HCT116 (cell line): Measurements from ENCODE around the gene BTBD9. TPM values are rescaled to one million over a fixed set of nuclear protein-coding genes. Genes with fewer than 3 reads are reported as not detected.

Experiments used
- ATAC-seq: fragments of 200-7000 bp; cut with Tn5 transposase; 2 replicates; pipeline ENCODE4 v1.9.1; 2020; ENCODE audit warnings: mild to moderate bottlenecking, moderate library complexity
- BruUV-seq: library from RNA; stranded (reverse); fragments of 400-500 nt; replicated peaks from 2 replicates; lab custom pipeline; 2021; lab: Mats Ljungman, UMichigan
- CTCF ChIA-PET: fragments of 300-600 bp; sonication (Branson Sonifier 250); formaldehyde crosslinking; loops from one replicate; lab custom pipeline; 2021; ENCODE audit warnings: antibody characterized with exemption; lab: Charles Lee
- POLR2A ChIA-PET: fragments of 300-600, 350-600 bp; sonication (Branson Sonifier 250); formaldehyde crosslinking; loops from one replicate; lab custom pipeline; 2021; ENCODE audit warnings: antibody characterized with exemption; lab: Charles Lee
- RAD21 ChIA-PET, 2 experiments: fragments of 300-600 bp; sonication (Branson Sonifier 250); formaldehyde crosslinking; loops; one replicate each; lab custom pipeline; 2023; ENCODE audit warnings: low total read pairs in 2 of 2; ENCODE audit not compliant: uncharacterized antibody in 2 of 2, unreplicated experiment in 2 of 2, low non-redundant PET in 1 of 2; lab: Charles Lee
- DNase-seq: peaks from one replicate; pipeline ENCODE4 v3.0.0-alpha.2; 2010; ENCODE audit warnings: low read depth, low spot score
- H2AFZ ChIP-seq: fragments of 200-600 bp; shearing (Covaris generic), sonication (generic); 2 replicates; pipeline ENCODE4 v1.6.1; 2017; ENCODE audit warnings: low read depth, mixed run types, mixed read lengths, antibody characterized with exemption, low read length; ENCODE audit not compliant: poor library complexity, severe bottlenecking
- H3K27ac ChIP-seq: 2 replicates; pipeline ENCODE4 v1.5.1; 2012; ENCODE audit warnings: low read depth, low read length
- H3K27me3 ChIP-seq: fragments of 200-600 bp; sonication (generic); 2 replicates; pipeline ENCODE4 v1.6.1; 2016; ENCODE audit warnings: mixed run types, low read length, mixed read lengths; ENCODE audit not compliant: insufficient read depth
- H3K36me3 ChIP-seq, 2 experiments: fragments of 200-500 bp in 1 of 2; fragments of 200-600 bp in 1 of 2; sonication (Bioruptor generic) in 1 of 2; sonication (generic) in 1 of 2; 2 replicates each; pipeline versions ENCODE4 v1.5.1 to v1.6.1; 2014 to 2016; ENCODE audit warnings: low read length in 2 of 2, inconsistent platforms in 1 of 2, mixed read lengths in 1 of 2, mixed run types in 1 of 2; ENCODE audit not compliant: insufficient read depth in 2 of 2, control insufficient read depth in 1 of 2
- H3K4me1 ChIP-seq, 2 experiments: fragments of 200-600 bp in 1 of 2; sonication (generic) in 1 of 2; 2 replicates each; pipeline versions ENCODE4 v1.5.1 to v1.6.1; 2012 to 2017; ENCODE audit warnings: low read length in 2 of 2, inconsistent platforms in 1 of 2, mild to moderate bottlenecking in 1 of 2, mixed read lengths in 1 of 2, mixed run types in 1 of 2, moderate library complexity in 1 of 2; ENCODE audit not compliant: insufficient read depth in 2 of 2, control insufficient read depth in 1 of 2
- H3K4me2 ChIP-seq: fragments of 200-600 bp; sonication (generic); 2 replicates; pipeline ENCODE4 v1.6.1; 2017; ENCODE audit warnings: mixed run types, low read length, mixed read lengths
- H3K4me3 ChIP-seq, 2 experiments: fragments of 200-600 bp in 1 of 2; sonication (generic) in 1 of 2; replicated peaks in 1 of 2; 2 replicates each; pipeline ENCODE4 v1.5.1; 2011 to 2016; ENCODE audit warnings: low read length in 2 of 2, control low read depth in 1 of 2, low read depth in 1 of 2, mild to moderate bottlenecking in 1 of 2, mixed read lengths in 1 of 2, mixed run types in 1 of 2
- H3K79me2 ChIP-seq: fragments of 200-600 bp; sonication (generic); 2 replicates; pipeline ENCODE4 v1.6.1; 2017; ENCODE audit warnings: mild to moderate bottlenecking, mixed run types, low read length, moderate library complexity, mixed read lengths; ENCODE audit not compliant: insufficient read depth
- H3K9ac ChIP-seq: fragments of 200-600 bp; sonication (generic); 2 replicates; pipeline ENCODE4 v1.6.1; 2016; ENCODE audit warnings: low read length, mixed read lengths
- H3K9me2 ChIP-seq: fragments of 200-600 bp; sonication (generic), shearing (Covaris generic); 2 replicates; pipeline ENCODE4 v1.6.1; 2017; ENCODE audit warnings: mixed run types, mild to moderate bottlenecking, moderate library complexity; ENCODE audit not compliant: insufficient read depth
- H3K9me3 ChIP-seq, 2 experiments: fragments of 200-500 bp in 1 of 2; fragments of 200-600 bp in 1 of 2; sonication (Bioruptor generic) in 1 of 2; sonication (generic) in 1 of 2; 2 replicates each; pipeline ENCODE4 v1.6.1; 2014 to 2017; ENCODE audit warnings: low read length in 2 of 2, mixed read lengths in 2 of 2, inconsistent platforms in 1 of 2, low read depth in 1 of 2, mild to moderate bottlenecking in 1 of 2, mixed run types in 1 of 2, moderate library complexity in 1 of 2; ENCODE audit not compliant: control insufficient read depth in 1 of 2, insufficient read depth in 1 of 2
- H4K20me1 ChIP-seq: fragments of 200-600 bp; sonication (generic), shearing (Covaris generic); 2 replicates; pipeline ENCODE4 v1.6.1; 2017; ENCODE audit warnings: mixed run types, mild to moderate bottlenecking, moderate library complexity; ENCODE audit not compliant: insufficient read depth
- CBX3 ChIP-seq: IDR thresholded peaks from 2 replicates; pipeline ENCODE4 v1.6.1; 2012; ENCODE audit warnings: low read depth
- CEBPB ChIP-seq: IDR thresholded peaks from 2 replicates; pipeline ENCODE4 v1.6.1; 2012; ENCODE audit warnings: low read depth
- EGR1 ChIP-seq: IDR thresholded peaks from 2 replicates; pipeline ENCODE4 v1.6.1; 2012; ENCODE audit warnings: low read depth
- ELF1 ChIP-seq: IDR thresholded peaks from 2 replicates; pipeline ENCODE4 v1.6.1; 2012; ENCODE audit warnings: low read depth, borderline replicate concordance
- EZH2phosphoT487 ChIP-seq: fragments of 200-600 bp; IDR thresholded peaks from 2 replicates; pipeline ENCODE4 v1.6.1; 2018; ENCODE audit warnings: antibody characterized with exemption, borderline replicate concordance
- FOSL1 ChIP-seq: IDR thresholded peaks from 2 replicates; pipeline ENCODE4 v1.6.1; 2012; ENCODE audit warnings: low read depth
- JUND ChIP-seq: IDR thresholded peaks from 2 replicates; pipeline ENCODE4 v1.6.1; 2012
- POLR2A ChIP-seq: IDR thresholded peaks from 2 replicates; pipeline ENCODE4 v1.7.0; 2011; ENCODE audit warnings: borderline replicate concordance; ENCODE audit not compliant: insufficient read depth, insufficient read length; ENCODE audit errors: extremely low read depth
- POLR2AphosphoS5 ChIP-seq: IDR thresholded peaks from 2 replicates; pipeline ENCODE4 v1.6.1; 2011; ENCODE audit warnings: mild to moderate bottlenecking, low read depth, low read length, moderate library complexity
- RAD21 ChIP-seq: IDR thresholded peaks from 2 replicates; pipeline ENCODE4 v1.6.1; 2012; ENCODE audit warnings: low read depth, mild to moderate bottlenecking
- SIN3A ChIP-seq: IDR thresholded peaks from 2 replicates; pipeline ENCODE4 v1.6.1; 2012; ENCODE audit warnings: low read depth
- SP1 ChIP-seq: IDR thresholded peaks from 2 replicates; pipeline ENCODE4 v1.6.1; 2012; ENCODE audit warnings: low read depth
- SRF ChIP-seq: IDR thresholded peaks from 2 replicates; pipeline ENCODE4 v1.6.1; 2012; ENCODE audit warnings: low read depth
- YY1 ChIP-seq: IDR thresholded peaks from 2 replicates; pipeline ENCODE4 v1.6.1; 2011; ENCODE audit warnings: low read length, low read depth, moderate library complexity, mild to moderate bottlenecking; ENCODE audit not compliant: insufficient replicate concordance; ENCODE audit errors: extremely low read depth
- ZFX ChIP-seq: fragments of 450-650 bp; IDR thresholded peaks from 2 replicates; pipeline ENCODE4 v1.6.1; 2017
- intact Hi-C: fragments of 100-400 bp; cut with micrococcal nuclease; formaldehyde crosslinking; loops from 2 replicates; pipeline ENCODE4 v1.10.0; 2022
- total RNA-seq: library from RNA; stranded (reverse); gene quantifications from one replicate; pipeline ENCODE4 v1.2.1, GENCODE V29; 2021; ENCODE audit not compliant: unreplicated experiment
- TF ChIP-seq, protein P1 (sequence below), 3 experiments: fragments of 200-600 bp in 1 of 3; sonication (generic) in 1 of 3; IDR thresholded peaks in 2 of 3; conservative IDR thresholded peaks in 1 of 3; 2 replicates each; pipeline ENCODE4 v1.5.1; 2012 to 2017; ENCODE audit warnings: low read depth in 2 of 3, low read length in 2 of 3, antibody characterized with exemption in 1 of 3, borderline replicate concordance in 1 of 3, control low read depth in 1 of 3, mild to moderate bottlenecking in 1 of 3, mixed read lengths in 1 of 3, mixed run types in 1 of 3, moderate library complexity in 1 of 3; ENCODE audit not compliant: insufficient read depth in 1 of 3
- TF ChIP-seq, protein P2 (sequence below): IDR thresholded peaks from 2 replicates; pipeline ENCODE4 v1.6.1; 2012
- TF ChIP-seq, protein P3 (sequence below): IDR thresholded peaks from 2 replicates; pipeline ENCODE4 v1.6.1; 2012

Gene BTBD9
- total RNA-seq, 1 experiment from 2014 or later = 10.9 TPM

DNA sequence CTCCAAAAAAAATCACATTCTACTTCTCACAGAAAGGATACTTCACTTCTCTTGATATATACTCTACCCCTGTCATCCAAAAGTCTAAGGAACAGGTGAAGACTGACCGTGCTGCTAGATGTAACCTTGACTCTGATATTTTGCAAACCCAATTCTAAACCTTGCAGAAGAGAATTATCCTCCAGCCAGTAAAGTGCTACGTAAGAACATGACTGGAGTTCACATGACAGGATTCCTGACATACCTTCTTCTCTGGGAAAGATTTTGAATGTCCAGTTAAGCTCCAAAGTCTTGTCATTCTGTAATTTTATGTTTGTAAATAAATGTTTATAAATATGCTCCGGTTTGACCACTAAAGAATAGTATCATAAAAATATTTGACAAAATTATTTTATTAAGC, 35.8 kb downstream of the BTBD9 start:
- H3K9me3 ChIP-seq = no peaks in the 10 kb centered on the region
- H3K36me3 ChIP-seq = no peaks in the 10 kb centered on the region
- no peak overlapping the region for H2AFZ ChIP-seq
- H3K4me3 ChIP-seq = no peak overlapping the region
- CTCF ChIA-PET = no interaction called here
- no peaks in the 10 kb centered on the region for H3K4me1 ChIP-seq
- intact Hi-C loops = no loop called here
- ATAC-seq (no peak), DNase-seq (no peak)
- POLR2A ChIA-PET = no interaction called here
- H3K79me2 ChIP-seq = no peaks in the 10 kb centered on the region
- H3K4me2 ChIP-seq = no peak overlapping the region
- BruUV-seq = no TSS peak
- TF ChIP-seq, protein P1, sequence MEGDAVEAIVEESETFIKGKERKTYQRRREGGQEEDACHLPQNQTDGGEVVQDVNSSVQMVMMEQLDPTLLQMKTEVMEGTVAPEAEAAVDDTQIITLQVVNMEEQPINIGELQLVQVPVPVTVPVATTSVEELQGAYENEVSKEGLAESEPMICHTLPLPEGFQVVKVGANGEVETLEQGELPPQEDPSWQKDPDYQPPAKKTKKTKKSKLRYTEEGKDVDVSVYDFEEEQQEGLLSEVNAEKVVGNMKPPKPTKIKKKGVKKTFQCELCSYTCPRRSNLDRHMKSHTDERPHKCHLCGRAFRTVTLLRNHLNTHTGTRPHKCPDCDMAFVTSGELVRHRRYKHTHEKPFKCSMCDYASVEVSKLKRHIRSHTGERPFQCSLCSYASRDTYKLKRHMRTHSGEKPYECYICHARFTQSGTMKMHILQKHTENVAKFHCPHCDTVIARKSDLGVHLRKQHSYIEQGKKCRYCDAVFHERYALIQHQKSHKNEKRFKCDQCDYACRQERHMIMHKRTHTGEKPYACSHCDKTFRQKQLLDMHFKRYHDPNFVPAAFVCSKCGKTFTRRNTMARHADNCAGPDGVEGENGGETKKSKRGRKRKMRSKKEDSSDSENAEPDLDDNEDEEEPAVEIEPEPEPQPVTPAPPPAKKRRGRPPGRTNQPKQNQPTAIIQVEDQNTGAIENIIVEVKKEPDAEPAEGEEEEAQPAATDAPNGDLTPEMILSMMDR (IDR thresholded peaks at IDR 0.05 in 2 of 3, conservative IDR thresholded peaks at IDR 0.05 in 1 of 3; ENCODE audit: borderline replicate concordance in 1 of 3, insufficient read depth in 1 of 3, low read depth in 2 of 3, low read length in 2 of 3) = no peak
- TF ChIP-seq ELF1 = no peak
- TF ChIP-seq JUND = no peak
- TF ChIP-seq ZFX = no peak
- no peak for TF ChIP-seq POLR2A
- no peak for TF ChIP-seq SRF
- TF ChIP-seq POLR2AphosphoS5 = no peak
- TF ChIP-seq EZH2phosphoT487 = no peak
- TF ChIP-seq, protein P2, sequence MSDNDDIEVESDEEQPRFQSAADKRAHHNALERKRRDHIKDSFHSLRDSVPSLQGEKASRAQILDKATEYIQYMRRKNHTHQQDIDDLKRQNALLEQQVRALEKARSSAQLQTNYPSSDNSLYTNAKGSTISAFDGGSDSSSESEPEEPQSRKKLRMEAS = no peak
- no peak for TF ChIP-seq SP1
- no peak for TF ChIP-seq YY1
- no peak for TF ChIP-seq SIN3A
- TF ChIP-seq, protein P3, sequence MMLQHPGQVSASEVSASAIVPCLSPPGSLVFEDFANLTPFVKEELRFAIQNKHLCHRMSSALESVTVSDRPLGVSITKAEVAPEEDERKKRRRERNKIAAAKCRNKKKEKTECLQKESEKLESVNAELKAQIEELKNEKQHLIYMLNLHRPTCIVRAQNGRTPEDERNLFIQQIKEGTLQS = no peak
- no peak for TF ChIP-seq EGR1
- no peak for TF ChIP-seq FOSL1
- no peak for TF ChIP-seq RAD21
- no peak for TF ChIP-seq CBX3
- no peak for TF ChIP-seq CEBPB
- no peak overlapping the region for H3K9ac ChIP-seq
- RAD21 ChIA-PET = no interaction called here
- H3K27ac ChIP-seq = no peak overlapping the region
- no peaks in the 10 kb centered on the region for H4K20me1 ChIP-seq
- no peaks in the 10 kb centered on the region for H3K27me3 ChIP-seq
- no peaks in the 10 kb centered on the region for H3K9me2 ChIP-seq
